HG03066 (cell line): ENCODE measurements around the gene SLC35A2.
"Not testable (repeated sequence)": the region's sequence is repeated elsewhere in the genome, so short reads cannot be mapped to it uniquely, and the experiment has no call there.

ENCODE experiments used
- ATAC-seq: cut with Tn5 transposase; IDR thresholded peaks from one replicate; pipeline ENCODE4 v1.9.1; 2021; ENCODE audit warnings: low read depth; ENCODE audit not compliant: unreplicated experiment

Gene SLC35A2

GRCh38 chrX:48903290-48903689 is 8.2 kb downstream of the SLC35A2 start:
- no peak for ATAC-seq

- no peak for ATAC-seq
Observed at GRCh38 chrX:48902776-48903175, 8.7 kb downstream of the SLC35A2 start.

- no peak for ATAC-seq
Observed at GRCh38 chrX:48902135-48902534, 9.3 kb downstream of the SLC35A2 start.

- no peak for ATAC-seq
Observed at GRCh38 chrX:48901069-48901468, 10.4 kb downstream of the SLC35A2 start.

DNA sequence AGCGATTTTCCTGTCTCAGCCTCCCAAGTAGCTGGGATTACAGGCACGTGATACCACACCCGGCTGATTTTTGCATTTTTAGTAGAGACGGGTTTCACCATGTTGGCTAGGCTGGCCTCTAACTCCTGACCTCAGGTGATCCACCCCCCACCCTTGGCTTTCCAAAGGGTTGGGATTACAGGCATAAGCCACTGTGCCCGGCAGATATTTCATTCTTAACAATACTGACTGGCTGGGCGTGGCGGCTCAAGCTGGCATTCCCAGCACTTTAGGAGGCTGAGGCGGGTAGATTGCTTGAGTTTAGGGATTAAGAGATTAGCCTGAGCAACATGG is 12.4 kb downstream of the SLC35A2 start:
- no peak for ATAC-seq

DNA sequence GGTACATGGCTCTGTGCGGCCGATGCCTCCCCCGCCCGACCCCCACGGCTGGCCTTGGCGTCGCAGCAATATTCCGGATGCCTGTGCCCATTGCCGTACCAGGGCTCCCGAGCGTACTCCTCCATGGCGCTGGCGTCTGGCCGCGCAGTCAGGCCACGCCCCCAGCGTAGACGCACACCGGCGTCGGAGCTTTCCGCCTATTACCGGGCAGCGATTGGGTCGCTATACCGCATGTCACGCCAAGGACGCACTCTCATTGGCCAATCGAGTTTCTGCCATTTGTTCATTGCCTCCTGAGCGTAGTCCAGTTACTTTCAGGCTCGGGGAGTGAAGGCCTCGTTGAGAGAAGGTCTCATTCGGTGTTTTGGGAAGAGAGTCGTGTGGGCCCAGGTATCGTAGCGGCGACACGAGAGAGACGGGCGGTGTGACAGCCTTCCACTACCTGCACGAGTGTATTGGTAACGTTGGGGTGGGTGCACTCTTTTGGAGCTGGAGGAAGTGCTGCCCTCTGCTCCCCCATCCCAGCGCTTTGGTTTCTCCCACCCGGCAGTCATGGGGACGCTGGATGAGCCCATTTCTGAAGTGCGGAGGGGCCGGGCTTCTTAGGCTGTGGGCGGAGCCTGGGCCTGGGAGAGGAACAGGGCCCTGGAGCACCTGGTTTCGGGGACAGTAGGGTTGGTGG is 13.7 kb downstream of the SLC35A2 start, which contains the start of the genes PQBP1 and TIMM17B:
PQBP1 (plus strand) TSS at position 306 of the 682 bp plus-strand sequence. CDS start 580 bp downstream, outside the sequence.
TIMM17B (minus strand) TSS at position 144 of the 682 bp plus-strand sequence; CDS start at position 125, 19 bp downstream.
- ATAC-seq: peak; percentile 85

GRCh38 chrX:48897157-48897624 is 14.3 kb downstream of the SLC35A2 start:
- ATAC-seq: no peak

- no peak for ATAC-seq
Observed at GRCh38 chrX:48896611-48897011, 14.8 kb downstream of the SLC35A2 start.

DNA sequence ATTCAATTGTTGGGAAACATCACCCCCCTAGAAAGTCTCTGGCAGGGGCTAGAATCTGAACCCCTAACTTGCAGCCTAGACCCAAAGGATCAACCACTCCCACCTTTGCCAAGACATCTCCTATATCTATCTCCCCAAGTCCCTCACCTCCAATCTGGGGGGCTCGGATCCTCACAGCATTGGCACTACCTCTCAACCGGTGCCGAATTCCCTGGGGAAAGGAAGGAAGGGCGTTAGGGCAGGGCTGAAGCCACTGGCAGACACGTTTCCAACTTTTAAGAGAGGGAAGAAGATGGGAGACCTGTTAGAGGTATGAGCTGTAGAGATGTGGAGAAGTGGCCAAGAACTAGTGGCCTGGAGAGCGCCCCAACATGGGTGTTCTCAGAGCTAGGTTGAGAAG is 16.6 kb downstream of the SLC35A2 start:
- ATAC-seq: no peak

GRCh38 chrX:48893556-48894348 is 17.7 kb downstream of the SLC35A2 start:
- no peak for ATAC-seq

GRCh38 chrX:48892896-48893295 is 18.6 kb downstream of the SLC35A2 start:
- ATAC-seq: no peak

DNA sequence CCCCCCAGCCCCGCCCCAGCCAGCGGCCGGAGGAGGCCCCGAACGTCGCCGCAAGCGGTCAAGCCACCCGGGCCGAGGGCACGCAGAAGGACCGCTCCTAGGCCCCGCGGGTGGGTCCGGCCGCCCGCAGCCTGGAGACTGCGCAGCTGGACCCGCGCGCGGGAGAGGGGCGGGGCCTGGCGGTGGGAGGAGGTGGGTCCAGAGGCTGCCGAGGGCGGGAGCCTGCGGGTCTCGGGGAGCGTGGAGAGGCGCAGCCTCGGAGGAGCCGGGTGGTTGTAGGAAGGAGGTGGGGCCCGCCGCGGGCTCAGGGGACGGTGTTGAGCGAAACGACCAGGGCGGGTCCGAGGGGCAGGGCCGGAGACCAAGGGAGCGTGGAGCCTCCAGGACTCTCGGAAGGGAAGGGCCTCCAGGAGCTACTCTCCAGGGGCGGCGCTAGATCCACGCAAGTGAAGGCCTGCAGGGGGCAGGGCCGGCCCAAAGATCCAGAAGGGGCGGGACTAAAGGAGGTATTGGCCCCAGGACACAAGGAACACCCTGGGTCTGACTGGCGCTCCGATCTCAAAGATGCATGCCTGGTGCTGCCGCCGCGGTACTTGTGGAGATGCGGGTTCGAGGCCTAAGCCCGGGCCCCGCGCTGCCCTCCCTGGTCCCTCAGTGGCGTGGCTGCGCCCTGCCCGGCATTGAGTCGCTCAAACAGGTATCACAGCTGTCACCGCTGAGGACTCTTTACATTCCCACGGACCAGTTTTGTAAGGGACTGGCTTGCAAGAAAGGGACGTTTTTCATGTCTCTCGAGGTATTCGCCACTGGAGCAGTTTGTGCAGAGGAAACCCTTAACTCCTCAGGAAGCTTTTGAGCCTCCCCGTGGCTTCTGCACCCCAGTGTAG is 19.8 kb downstream of the SLC35A2 start:
- peak; percentile 84 for ATAC-seq

DNA sequence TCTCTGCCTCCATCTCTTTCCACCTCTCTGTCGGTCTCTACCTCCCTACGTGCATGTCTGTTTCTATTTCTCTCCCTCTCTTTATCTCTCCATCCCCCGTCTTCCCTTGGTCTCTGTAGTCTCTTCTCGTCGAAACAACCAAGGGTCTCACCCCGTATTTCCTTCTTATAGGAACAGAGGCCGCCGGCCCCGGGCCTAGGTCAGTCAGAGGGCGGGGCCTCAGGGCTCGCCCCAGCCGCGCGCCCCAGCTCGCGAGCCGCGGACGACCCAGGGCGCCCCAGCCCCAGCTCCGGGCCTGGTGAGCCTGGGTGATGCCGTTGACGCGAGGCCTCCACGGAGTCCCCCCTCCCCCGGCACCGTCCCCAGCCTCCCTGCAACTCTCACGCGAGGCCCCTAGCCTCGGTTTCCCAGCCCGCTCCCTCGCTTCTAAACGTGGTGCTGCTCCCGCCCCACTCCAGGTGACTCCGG is 20.5 kb downstream of the SLC35A2 start:
- ATAC-seq: peak; percentile 41

DNA sequence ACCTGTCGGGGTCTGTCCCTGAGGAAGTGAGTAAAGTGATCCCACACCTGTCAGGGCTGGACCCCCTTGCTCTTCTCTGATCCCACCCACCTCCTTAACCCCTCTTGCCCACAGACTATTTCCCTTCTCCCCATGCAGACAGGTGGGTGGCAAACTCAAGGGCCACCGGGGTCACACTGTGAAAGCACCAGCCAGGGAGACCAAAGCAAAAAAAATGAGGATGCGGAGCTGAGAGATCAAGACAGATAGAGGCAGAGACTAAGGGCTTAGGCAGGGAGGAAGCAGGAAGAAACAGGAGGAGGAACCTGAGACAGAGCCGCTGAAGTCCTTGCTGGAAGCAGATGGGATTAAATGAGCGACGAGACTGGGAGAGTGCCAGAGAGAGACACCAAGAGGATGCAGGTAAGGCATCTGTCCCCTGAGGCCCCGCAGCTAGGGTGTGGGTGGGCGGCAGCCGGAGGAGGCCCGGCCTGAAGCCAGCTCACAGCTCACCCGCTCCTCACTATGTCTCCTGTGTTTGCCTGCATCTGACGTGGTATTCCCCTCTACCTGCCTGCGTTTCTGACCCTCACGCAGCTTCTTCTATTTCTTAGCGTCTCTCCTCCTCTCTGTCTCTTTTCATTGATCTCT is 21.0 kb downstream of the SLC35A2 start:
- ATAC-seq: no peak

DNA sequence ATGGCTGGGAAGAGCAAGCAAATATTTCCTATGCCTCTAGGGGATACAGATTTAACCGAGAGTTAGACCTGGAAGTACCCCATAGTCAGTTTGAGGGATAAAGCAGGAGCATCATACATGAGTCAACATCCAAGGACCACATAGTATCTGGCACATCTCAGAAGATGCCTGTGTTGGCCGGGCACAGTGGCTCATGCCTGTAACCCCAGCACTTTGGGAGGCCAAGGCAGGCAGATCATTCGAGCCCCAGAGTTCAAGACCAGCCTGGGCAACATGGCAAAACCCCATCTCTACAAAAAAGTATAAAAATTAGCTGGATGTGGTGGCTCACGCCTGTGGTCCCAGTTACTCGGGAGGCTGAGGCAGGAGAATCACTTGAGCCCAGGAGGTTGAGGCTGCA is 24.9 kb downstream of the SLC35A2 start:
- ATAC-seq: not testable (repeated sequence)

DNA sequence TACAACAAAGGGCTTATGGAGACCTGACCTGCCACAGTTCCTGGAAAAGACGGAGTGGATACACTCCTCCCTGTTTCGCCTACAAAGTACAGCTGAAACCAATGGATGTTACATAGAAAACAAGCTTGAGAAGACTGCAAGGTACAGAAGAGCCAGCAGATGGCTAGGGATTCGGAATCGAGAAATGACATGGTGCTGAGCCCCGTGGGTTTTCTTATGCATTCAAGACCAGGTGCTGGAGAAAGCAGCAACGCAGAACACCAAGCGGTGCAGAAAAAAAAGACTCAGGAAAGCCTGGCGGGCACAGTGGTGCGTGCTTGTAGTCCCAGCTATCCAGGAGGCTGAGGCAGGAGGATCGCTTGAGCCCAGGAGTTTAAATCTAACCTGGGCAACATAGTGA is 27.7 kb downstream of the SLC35A2 start:
- ATAC-seq: no peak

- not testable (repeated sequence) for ATAC-seq
Observed at GRCh38 chrX:48876944-48877343, 34.5 kb downstream of the SLC35A2 start.

DNA sequence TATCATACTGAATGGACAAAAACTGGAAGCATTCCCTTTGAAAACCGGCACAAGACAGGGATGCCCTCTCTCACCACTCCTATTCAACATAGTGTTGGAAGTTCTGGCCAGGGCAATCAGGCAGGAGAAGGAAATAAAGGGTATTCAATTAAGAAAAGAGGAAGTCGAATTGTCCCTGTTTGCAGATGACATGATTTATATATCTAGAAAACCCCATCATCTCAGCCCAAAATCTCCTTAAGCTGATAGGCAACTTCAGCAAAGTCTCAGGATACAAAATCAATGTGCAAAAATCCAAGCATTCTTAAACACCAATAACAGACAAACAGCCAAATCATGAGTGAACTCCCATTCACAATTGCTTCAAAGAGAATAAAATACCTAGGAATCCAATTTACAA is 39.4 kb downstream of the SLC35A2 start:
- ATAC-seq: not testable (repeated sequence)

DNA sequence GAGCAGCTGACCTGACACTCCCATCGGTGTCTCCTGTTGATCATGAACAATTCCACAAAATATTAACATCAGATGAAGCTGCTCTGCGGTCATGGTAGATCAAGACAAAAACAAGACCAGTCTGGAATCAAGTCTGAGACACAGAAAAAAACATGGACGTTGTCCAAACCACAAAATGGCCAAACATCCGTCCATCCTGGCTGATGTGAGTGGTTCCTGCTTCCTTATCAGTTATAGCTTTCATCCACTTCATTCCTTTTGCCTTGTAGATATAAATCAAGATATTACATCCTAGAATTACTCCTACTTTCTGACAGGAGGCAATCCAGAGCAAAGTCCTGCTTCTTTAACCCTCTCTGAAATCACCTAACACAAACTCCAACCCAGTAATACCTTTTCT is 47.2 kb downstream of the SLC35A2 start:
- ATAC-seq: no peak

DNA sequence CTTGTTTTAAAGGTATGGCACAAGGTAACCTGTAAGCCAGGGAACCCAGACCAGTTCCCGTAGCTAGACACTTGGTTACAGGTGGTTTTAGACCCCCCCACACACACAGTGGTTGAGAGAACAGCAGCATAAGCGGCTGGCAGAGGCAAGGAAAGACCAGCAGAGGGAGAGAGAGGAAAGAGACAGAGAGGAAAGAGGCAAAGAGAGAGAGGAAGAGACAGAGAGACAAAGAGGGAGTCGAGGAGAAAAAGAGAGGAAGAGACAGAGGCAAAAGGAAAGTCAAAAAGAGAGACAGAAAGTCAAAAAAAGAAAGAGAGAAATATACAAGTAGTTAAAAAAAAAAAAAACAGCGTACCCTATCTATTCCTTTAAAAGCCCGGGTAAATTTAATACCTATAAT is 56.5 kb downstream of the SLC35A2 start:
- no peak for ATAC-seq
